Heart left ventricle (tissue), 16 donors: ENCODE measurements around the gene LCP2. TPM values are rescaled to one million over a fixed set of nuclear protein-coding genes. Genes with fewer than 3 reads are reported as not detected.
A peak's percentile ranks its signal among the peaks of the same experiment; 100 is the strongest.

Source experiments
- ATAC-seq, 4 donors: fragments of 200-7000 bp; cut with Tn5 transposase; one replicate each; pipeline ENCODE4 v1.9.1; 2020 to 2022; ENCODE audit warnings: moderate library complexity in 4 of 4, mild to moderate bottlenecking in 3 of 4, moderate number of reproducible peaks in 1 of 4
- DNase-seq, 5 donors: peaks; one replicate each; pipeline ENCODE4 v3.0.0-alpha.2; 2020
- H3K27ac ChIP-seq, 12 donors: fragments of 200-600 bp; sonication (generic) in 4 of 12; one replicate each; pipeline versions ENCODE4 v1.5.0 to v1.8.0; 2016 to 2022; ENCODE audit warnings: mild to moderate bottlenecking in 2 of 12
- H3K27me3 ChIP-seq, 9 donors: fragments of 200-600 bp; sonication (generic) in 2 of 9; one replicate each; pipeline versions ENCODE4 v1.5.1 to v1.8.0; 2016 to 2022; ENCODE audit warnings: mild to moderate bottlenecking in 3 of 9
- H3K36me3 ChIP-seq, 9 donors: fragments of 200-600 bp; sonication (generic) in 2 of 9; one replicate each; pipeline versions ENCODE4 v1.5.0 to v1.8.0; 2018 to 2022; ENCODE audit warnings: mild to moderate bottlenecking in 2 of 9
- H3K4me1 ChIP-seq, 12 donors: fragments of 200-600 bp; sonication (generic) in 4 of 12; one replicate each; pipeline versions ENCODE4 v1.5.0 to v1.8.0; 2016 to 2022; ENCODE audit warnings: mild to moderate bottlenecking in 3 of 12
- H3K4me3 ChIP-seq, 12 donors: fragments of 200-600 bp; sonication (generic) in 4 of 12; one replicate each; pipeline versions ENCODE4 v1.5.0 to v1.8.0; 2017 to 2022; ENCODE audit warnings: mild to moderate bottlenecking in 9 of 12, moderate library complexity in 4 of 12
- H3K9me3 ChIP-seq, 12 donors: fragments of 200-600 bp; sonication (generic) in 4 of 12; one replicate each; pipeline versions ENCODE4 v1.5.0 to v1.8.0; 2016 to 2022; ENCODE audit warnings: mild to moderate bottlenecking in 1 of 12
- POLR2A ChIP-seq, 2 donors: fragments of 450-650 bp; IDR thresholded peaks; one replicate each; pipeline ENCODE4 v1.6.1; 2017; ENCODE audit warnings: antibody characterized with exemption in 2 of 2, mild to moderate bottlenecking in 2 of 2, moderate library complexity in 2 of 2
- WGBS, 4 donors: extraction: QIAGEN DNeasy Blood & Tissue Kit in 2 of 4; methylation state at CpG; one replicate each; pipeline versions ENCODE4 v1.1.5 to v1.1.7; 2013 to 2018; 5-methylcytosine and 5-hydroxymethylcytosine counted together
- intact Hi-C, 10 donors: fragments of 100-400 bp; cut with DNase I; formaldehyde crosslinking; loops; one replicate each; pipeline versions ENCODE4 v1.11.1 to v1.14.2; 2022
- polyA plus RNA-seq, 2 donors: library from polyadenylated mRNA; stranded (reverse); fragments of 200-250 nt; gene quantifications; one replicate each; pipeline ENCODE4 v1.2.3, GENCODE V29; 2013
- total RNA-seq, 9 donors: library from RNA; depleted of rRNA in 2 of 9; stranded (reverse); fragments of >200 nt in 2 of 9; fragmentation: NEBNext Ultra II Directional in 3 of 9; extraction: Animal tissue kit (Norgen Biotek cat#: 25700) in 3 of 9; gene quantifications; one replicate each; pipeline versions ENCODE4 v1.1.0 to v1.2.4, GENCODE V29; 2016 to 2023
- TF ChIP-seq, protein P1 (sequence below), 12 donors: fragments of 200-600 bp; sonication (generic) in 4 of 12; IDR thresholded peaks; one replicate each; pipeline versions ENCODE4 v1.5.0 to v1.8.0; 2018 to 2022; ENCODE audit warnings: antibody characterized with exemption in 12 of 12, mild to moderate bottlenecking in 5 of 12
- donor health status: ischemic (EF 13 %, LVEDD 7.1; RV severe dilation, severe dysfunction).
- donor health status: healthy with polysubstance abuse.
- donor health status: DM: no; HTN: yes; CAD: no.
- donor health status: DM: no; HTN: no; CAD: no.
- donor health status: ischemic (EF 25% LVEDD 6.9; RV normal size, moderate dysfunction).
- donor health status: ischemic (EF 25% LVEDD 5.7; RV mildly dilated, moderate dysfunction).
- donor health status: healthy.
- donor health status: DM: yes; HTN: yes; CAD: no.
- donor health status: ischemic (EF 35%, LVEDD 5.7; RV mildly dilated, moderate dysfunction).
- donor health status: nonischemic (EF 11% LVEDD 7.7; RV severe dilation, severe dysfunction).
- donor health status: DM: yes; HTN: yes; CAD: no.
- donor health status: PGD.
- donor health status: ischemic (EF 29% LVEDD 5.4; RV normal size, mild dysfunction).
- donor health status: nonischemic (EF 23%, LVEDD 6.1; RV moderate dilation, normal function).

LCP2 gene
- total and polyA plus RNA-seq, 11 donors = 2.2 to 73.7 (median 4.6) TPM

DNA sequence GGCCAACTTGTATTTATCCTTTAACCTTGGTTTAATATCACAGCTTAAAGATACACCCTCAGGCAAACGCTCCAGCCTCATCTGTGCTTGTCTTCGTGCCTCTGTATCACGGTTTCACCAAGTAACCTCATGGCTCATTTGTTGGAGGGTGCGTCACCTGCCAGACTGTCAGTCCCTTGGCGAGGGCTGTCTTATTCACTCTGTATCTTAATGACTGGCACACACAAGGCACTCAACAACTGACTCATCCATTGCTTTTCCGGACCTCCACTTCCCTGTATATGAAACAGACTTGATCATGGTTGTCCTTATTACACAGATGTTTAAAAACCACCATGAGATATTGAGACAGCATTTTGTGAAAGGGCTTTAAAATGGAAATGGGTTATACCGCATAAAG, 28.0 kb downstream of the LCP2 start:
- intact Hi-C loops = loop anchor here (2.0 to 10.0 kb wide), 10 partner anchors 63 to 365 kb away; no protein-coding TSS in a partner anchor
- TF ChIP-seq POLR2A (IDR thresholded peaks at IDR 0.05) = no peak
- H3K27ac ChIP-seq = peak overlapping the region in 3 of 12 donors; percentile 17 to 94 (median 21)
- peaks cover 0 to 95% (median 0%) of the 10 kb centered on the region in 9 donors for H3K36me3 ChIP-seq
- no peak overlapping the region for H3K4me3 ChIP-seq
- H3K4me1 ChIP-seq = peaks cover 0 to 96% (median 10%) of the 10 kb centered on the region in 12 donors
- ATAC-seq (peak in 2 of 4 donors; percentile 21 to 31), DNase-seq (no peak)
- whole genome bisulfite sequencing, 4 donors = 92 to 96% (median 94%) methylated on average over 7 of the region's 7 CpGs
- peaks cover 0 to 5% (median 0%) of the 10 kb centered on the region in 9 donors for H3K27me3 ChIP-seq
- H3K9me3 ChIP-seq = no peaks in the 10 kb centered on the region

DNA sequence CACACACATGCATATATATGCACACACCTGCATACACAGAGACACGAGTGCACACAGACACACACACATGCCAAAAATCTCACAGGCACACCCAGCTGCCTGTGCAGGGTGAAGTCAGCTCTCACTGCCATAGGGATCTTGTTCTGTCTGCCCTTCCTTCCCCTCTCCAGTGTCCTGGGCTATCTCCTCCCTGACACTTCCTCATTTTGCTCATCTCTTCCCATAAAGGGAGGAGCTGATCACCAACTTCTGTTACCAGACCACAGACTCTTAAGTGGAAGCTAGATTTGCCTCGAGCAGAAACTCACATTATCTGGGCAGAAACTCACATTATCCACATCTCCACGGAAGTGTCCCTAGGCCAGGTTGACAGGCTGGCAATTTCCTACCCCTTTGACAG, 28.7 kb downstream of the LCP2 start:
- ATAC-seq (peak in 3 of 4 donors; percentile 51 to 84 (median 53)), DNase-seq (no peak)
- intact Hi-C loops = loop anchor here (1.0 to 10.0 kb wide), 11 partner anchors 63 to 366 kb away; no protein-coding TSS in a partner anchor
- no peaks in the 10 kb centered on the region for H3K9me3 ChIP-seq
- H3K27me3 ChIP-seq = peaks cover 0 to 5% (median 0%) of the 10 kb centered on the region in 9 donors
- TF ChIP-seq, protein P1, sequence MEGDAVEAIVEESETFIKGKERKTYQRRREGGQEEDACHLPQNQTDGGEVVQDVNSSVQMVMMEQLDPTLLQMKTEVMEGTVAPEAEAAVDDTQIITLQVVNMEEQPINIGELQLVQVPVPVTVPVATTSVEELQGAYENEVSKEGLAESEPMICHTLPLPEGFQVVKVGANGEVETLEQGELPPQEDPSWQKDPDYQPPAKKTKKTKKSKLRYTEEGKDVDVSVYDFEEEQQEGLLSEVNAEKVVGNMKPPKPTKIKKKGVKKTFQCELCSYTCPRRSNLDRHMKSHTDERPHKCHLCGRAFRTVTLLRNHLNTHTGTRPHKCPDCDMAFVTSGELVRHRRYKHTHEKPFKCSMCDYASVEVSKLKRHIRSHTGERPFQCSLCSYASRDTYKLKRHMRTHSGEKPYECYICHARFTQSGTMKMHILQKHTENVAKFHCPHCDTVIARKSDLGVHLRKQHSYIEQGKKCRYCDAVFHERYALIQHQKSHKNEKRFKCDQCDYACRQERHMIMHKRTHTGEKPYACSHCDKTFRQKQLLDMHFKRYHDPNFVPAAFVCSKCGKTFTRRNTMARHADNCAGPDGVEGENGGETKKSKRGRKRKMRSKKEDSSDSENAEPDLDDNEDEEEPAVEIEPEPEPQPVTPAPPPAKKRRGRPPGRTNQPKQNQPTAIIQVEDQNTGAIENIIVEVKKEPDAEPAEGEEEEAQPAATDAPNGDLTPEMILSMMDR (IDR thresholded peaks at IDR 0.05) = no peak
- no peak for TF ChIP-seq POLR2A (IDR thresholded peaks at IDR 0.05)
- H3K4me3 ChIP-seq = peak overlapping the region in 1 of 12 donors; percentile 34
- 0 to 73% (median 41%) methylated on average over 3 of the region's 3 CpGs for WGBS, 4 donors
- H3K27ac ChIP-seq = peak overlapping the region in 4 of 12 donors; percentile 17 to 94 (median 24)
- H3K36me3 ChIP-seq = peaks cover 0 to 95% (median 0%) of the 10 kb centered on the region in 9 donors
- peaks cover 0 to 95% (median 10%) of the 10 kb centered on the region in 12 donors for H3K4me1 ChIP-seq

DNA sequence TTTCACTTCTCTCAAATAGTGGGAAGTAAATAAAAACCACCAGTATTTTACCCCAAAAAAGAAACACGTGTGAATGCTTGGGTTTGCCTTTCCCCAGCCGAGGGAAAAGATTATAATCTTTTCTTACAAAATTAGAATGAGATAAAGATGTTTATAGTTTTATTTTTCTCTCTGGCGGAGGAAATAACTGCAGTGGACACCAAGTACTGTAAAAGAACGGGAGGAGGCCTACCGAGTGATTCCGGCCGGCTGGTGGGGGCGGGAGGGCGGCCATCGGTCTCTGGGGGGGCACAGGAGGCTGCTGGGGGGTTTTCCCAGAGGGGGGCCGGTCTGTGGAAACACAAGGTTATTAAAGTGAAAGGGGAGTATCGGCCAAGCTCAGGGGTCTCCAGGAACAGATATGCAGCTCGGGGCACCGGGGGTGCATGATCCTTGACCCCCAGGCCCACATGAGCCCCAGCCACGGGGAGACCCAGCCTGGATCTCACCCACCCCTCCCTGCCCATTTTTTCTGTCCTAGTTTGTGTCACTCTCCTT, 29.4 kb downstream of the LCP2 start:
- 44 to 56% (median 51%) methylated on average over 15 of the region's 15 CpGs for whole genome bisulfite sequencing, 4 donors
- peaks cover 0 to 95% (median 0%) of the 10 kb centered on the region in 9 donors for H3K36me3 ChIP-seq

DNA sequence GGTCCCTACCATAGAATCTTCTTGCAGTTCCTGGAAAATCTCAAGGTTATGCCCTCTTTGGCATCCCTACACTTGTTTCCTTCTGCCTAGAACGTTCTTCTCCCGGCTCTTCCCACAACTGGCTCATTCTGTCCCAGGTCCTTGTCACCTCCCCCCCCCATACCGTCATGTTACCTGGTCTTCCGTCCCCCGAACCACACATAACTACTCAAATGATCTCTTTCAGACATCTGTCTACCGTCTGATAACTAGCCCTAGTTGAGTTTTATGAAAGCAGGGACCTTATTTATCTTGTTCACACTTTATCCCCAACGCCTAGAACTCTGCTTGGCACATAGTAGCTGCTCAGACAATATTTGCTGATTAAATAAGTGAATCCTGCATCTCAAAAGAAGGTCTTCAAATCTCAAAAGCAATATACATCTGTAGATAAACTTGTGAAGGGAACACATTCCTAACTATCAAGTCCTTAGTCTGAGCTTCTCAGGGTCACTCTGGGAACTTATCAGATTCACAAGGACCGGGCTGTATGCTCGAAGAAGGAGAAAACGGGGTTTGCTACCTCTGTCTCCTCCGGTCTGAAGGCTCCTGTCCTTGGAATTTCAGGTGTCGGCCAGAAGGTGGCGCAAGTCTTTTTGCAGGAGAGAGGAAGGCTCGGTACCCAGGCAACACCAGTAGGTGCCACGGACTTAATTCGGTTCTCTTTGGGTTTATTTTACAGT, 30.0 kb downstream of the LCP2 start:
- DNase-seq = peak; percentile 73 to 83 (median 78)

More for the DNA sequence above, 29.4 kb downstream of the LCP2 start:
- Histone ChIP-seq H3K4me1 (peaks cover 0 to 92% (median 10%) of the 10 kb centered on the region in 12 donors), H3K9me3 (no peaks in the 10 kb centered on the region), H3K27ac (peak overlapping the region in 7 of 12 donors; percentile 22 to 94 (median 43)), H3K27me3 (peaks cover 0 to 5% (median 0%) of the 10 kb centered on the region in 9 donors), H3K4me3 (peak overlapping the region in 4 of 12 donors; percentile 4 to 34 (median 6))
- intact Hi-C loops = loop anchor here (1.0 to 10.0 kb wide), 11 partner anchors 64 to 367 kb away; no protein-coding TSS in a partner anchor
- DNase-seq (no peak), ATAC-seq (no peak)
- TF ChIP-seq, protein P1 (IDR thresholded peaks at IDR 0.05) = no peak
- TF ChIP-seq POLR2A (IDR thresholded peaks at IDR 0.05) = no peak

More for the DNA sequence above, 30.0 kb downstream of the LCP2 start:
- H3K4me1 ChIP-seq = peaks cover 0 to 89% (median 10%) of the 10 kb centered on the region in 12 donors
- 34 to 41% (median 40%) methylated on average over 16 of the region's 16 CpGs for WGBS, 4 donors
- H3K27me3 ChIP-seq = peaks cover 0 to 5% (median 0%) of the 10 kb centered on the region in 9 donors
- peaks cover 0 to 95% (median 3%) of the 10 kb centered on the region in 9 donors for H3K36me3 ChIP-seq
- H3K9me3 ChIP-seq = no peaks in the 10 kb centered on the region
- peak overlapping the region in 4 of 12 donors; percentile 4 to 34 (median 6) for H3K4me3 ChIP-seq
- peak; percentile 57 to 75 (median 70) for ATAC-seq
- intact Hi-C loops = loop anchor here (1.0 to 10.0 kb wide), 13 partner anchors 41 to 367 kb away; no protein-coding TSS in a partner anchor
- peak overlapping the region in 5 of 12 donors; percentile 6 to 94 (median 47) for H3K27ac ChIP-seq
- TF ChIP-seq, protein P1 (IDR thresholded peaks at IDR 0.05) = peak; percentile 71 to 90 (median 84)
- TF ChIP-seq POLR2A (IDR thresholded peaks at IDR 0.05) = no peak
